SK-N-SH treated with all-trans-retinoic acid at 6 μM for 48 hours (cell line): Measurements from ENCODE around the gene PSMD6.

Source experiments
- ARNTL ChIP-seq: fragments of 450-650 bp; formaldehyde crosslinking; IDR thresholded peaks from 2 replicates; pipeline ENCODE4 v1.5.0; 2020; ENCODE audit warnings: low read depth, mild to moderate bottlenecking, moderate library complexity, borderline replicate concordance
- BACH2 ChIP-seq: fragments of 250-450 bp; sonication (Bioruptor Pico); IDR thresholded peaks from 2 replicates; pipeline ENCODE4 v1.9.0; 2021; ENCODE audit warnings: mild to moderate bottlenecking, borderline replicate concordance
- CREB5 ChIP-seq: fragments of 250-450 bp; sonication (Bioruptor Pico); IDR thresholded peaks from 2 replicates; pipeline ENCODE4 v1.5.1; 2020; ENCODE audit warnings: low read depth, mild to moderate bottlenecking, moderate library complexity
- ESRRG ChIP-seq: fragments of 250-450 bp; sonication (Bioruptor Pico); IDR thresholded peaks from 2 replicates; pipeline ENCODE4 v1.6.1; 2021; ENCODE audit warnings: mild to moderate bottlenecking
- OSR1 ChIP-seq: fragments of 250-450 bp; sonication (Bioruptor Pico); IDR thresholded peaks from 2 replicates; pipeline ENCODE4 v1.8.0; 2022; ENCODE audit warnings: moderate library complexity, mild to moderate bottlenecking, inconsistent platforms
- POU6F1 ChIP-seq: fragments of 250-450 bp; sonication (Bioruptor Pico); IDR thresholded peaks from 2 replicates; pipeline ENCODE4 v1.8.0; 2021; ENCODE audit warnings: low read depth, mild to moderate bottlenecking, moderate library complexity, borderline replicate concordance
- PPARA ChIP-seq: fragments of 250-450 bp; sonication (Bioruptor Pico); IDR thresholded peaks from 2 replicates; pipeline ENCODE4 v1.5.0; 2020; ENCODE audit warnings: mild to moderate bottlenecking, borderline replicate concordance
- TOX ChIP-seq: fragments of 250-450 bp; sonication (Bioruptor Pico); IDR thresholded peaks from 2 replicates; pipeline ENCODE4 v1.8.0; 2021; ENCODE audit warnings: mild to moderate bottlenecking, moderate library complexity, borderline replicate concordance
- TSHZ2 ChIP-seq: fragments of 250-450 bp; sonication (Bioruptor Pico); IDR thresholded peaks from 2 replicates; pipeline ENCODE4 v1.5.0; 2020; ENCODE audit warnings: mild to moderate bottlenecking, moderate library complexity
- ZFP30 ChIP-seq: fragments of 450-650 bp; formaldehyde crosslinking; IDR thresholded peaks from 2 replicates; pipeline ENCODE4 v1.5.0; 2022; ENCODE audit warnings: mild to moderate bottlenecking, moderate library complexity
- ZNF565 ChIP-seq: fragments of 450-650 bp; formaldehyde crosslinking; conservative IDR thresholded peaks from 2 replicates; pipeline ENCODE4 v1.5.0; 2020; ENCODE audit warnings: low read depth, mild to moderate bottlenecking, moderate library complexity
- TF ChIP-seq, protein P1 (sequence below): fragments of 250-450 bp; sonication (Bioruptor Pico); IDR thresholded peaks from 2 replicates; pipeline ENCODE4 v1.8.0; 2020; ENCODE audit warnings: mild to moderate bottlenecking, moderate library complexity, borderline replicate concordance

GRCh38 chr3:63984391-63984790 lies 38.9 kb downstream of the PSMD6 start:
- TF ChIP-seq ARNTL (CRISPR knock-in tag) (no peak), OSR1 (CRISPR knock-in tag) (no peak), ZNF565 (no peak), BACH2 (CRISPR knock-in tag) (no peak), PPARA (no peak), ESRRG (CRISPR knock-in tag) (no peak), TOX (CRISPR knock-in tag) (no peak), ZFP30 (no peak), TSHZ2 (CRISPR knock-in tag) (no peak), POU6F1 (CRISPR knock-in tag) (no peak), CREB5 (no peak)
- TF ChIP-seq, protein P1, sequence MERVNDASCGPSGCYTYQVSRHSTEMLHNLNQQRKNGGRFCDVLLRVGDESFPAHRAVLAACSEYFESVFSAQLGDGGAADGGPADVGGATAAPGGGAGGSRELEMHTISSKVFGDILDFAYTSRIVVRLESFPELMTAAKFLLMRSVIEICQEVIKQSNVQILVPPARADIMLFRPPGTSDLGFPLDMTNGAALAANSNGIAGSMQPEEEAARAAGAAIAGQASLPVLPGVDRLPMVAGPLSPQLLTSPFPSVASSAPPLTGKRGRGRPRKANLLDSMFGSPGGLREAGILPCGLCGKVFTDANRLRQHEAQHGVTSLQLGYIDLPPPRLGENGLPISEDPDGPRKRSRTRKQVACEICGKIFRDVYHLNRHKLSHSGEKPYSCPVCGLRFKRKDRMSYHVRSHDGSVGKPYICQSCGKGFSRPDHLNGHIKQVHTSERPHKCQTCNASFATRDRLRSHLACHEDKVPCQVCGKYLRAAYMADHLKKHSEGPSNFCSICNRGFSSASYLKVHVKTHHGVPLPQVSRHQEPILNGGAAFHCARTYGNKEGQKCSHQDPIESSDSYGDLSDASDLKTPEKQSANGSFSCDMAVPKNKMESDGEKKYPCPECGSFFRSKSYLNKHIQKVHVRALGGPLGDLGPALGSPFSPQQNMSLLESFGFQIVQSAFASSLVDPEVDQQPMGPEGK (CRISPR knock-in tag), result no peak
